Measurements from ENCODE around the gene SCAANT1. TPM values are rescaled to one million over a fixed set of nuclear protein-coding genes. Genes with fewer than 3 reads are reported as not detected.
A peak's percentile ranks its signal among the peaks of the same experiment; 100 is the strongest.

Gene SCAANT1
- total and polyA plus RNA-seq, 2 donors (not counting 1 experiment from before 2014, with no cell fraction given): 1.7 TPM; not detected in 1

GRCh38 chr3:63862804-63863149 is 49.4 kb downstream of the SCAANT1 start:
- TF ChIP-seq EZH2 (IDR thresholded peaks at IDR 0.05; ENCODE audit: low read length, missing control alignments) (no peak), CTCF (conservative IDR thresholded peaks at IDR 0.05 in 1 of 2, IDR thresholded peaks at IDR 0.05 in 1 of 2; ENCODE audit: low read depth in 1 of 2, low read length in 2 of 2) (no peak)
- Histone ChIP-seq H3K27ac (ENCODE audit: insufficient read depth, low read length) (peak overlapping the region; percentile 74), H3K79me2 (ENCODE audit: control insufficient read depth, insufficient read depth, low read length) (peaks cover 50% of the 10 kb centered on the region), H3K4me2 (ENCODE audit: extremely low read depth, insufficient read depth, low read length) (peak overlapping the region; percentile 88), H3K27me3 (ENCODE audit: control insufficient read depth, insufficient read depth, low read length) (no peaks in the 10 kb centered on the region), H3K9me3 (ENCODE audit: control insufficient read depth, insufficient read depth, low read depth, low read length) (no peaks in the 10 kb centered on the region), H3K4me1 (ENCODE audit: control insufficient read depth, extremely low read depth, insufficient read depth, low read length) (no peaks in the 10 kb centered on the region), H4K20me1 (ENCODE audit: control insufficient read depth, extremely low read depth, insufficient read depth, low read length) (no peaks in the 10 kb centered on the region), H2AFZ (ENCODE audit: low read length) (peak overlapping the region; percentile 66), H3K4me3 (replicated peaks in 1 of 4; ENCODE audit: control extremely low read depth in 1 of 4, insufficient read depth in 1 of 4, low read depth in 3 of 4, low read length in 4 of 4) (peak overlapping the region; percentile 57 to 94 (median 78)), H3K36me3 (ENCODE audit: control insufficient read depth, insufficient read depth, low read length) (no peaks in the 10 kb centered on the region), H3K9ac (ENCODE audit: insufficient read depth, low read length) (peak overlapping the region; percentile 98)
- DNase-seq (ENCODE audit: low read depth in 2 of 2): no peak

Other genes with a start within 250 kb of the SCAANT1 start
- not detected in 2 replicates for gene C3orf49, start 93.1 kb downstream of the SCAANT1 start, total RNA-seq
- gene C3orf49, start 93.1 kb downstream of the SCAANT1 start, polyA plus RNA-seq: not detected in 2 replicates
- gene THOC7, start 48.6 kb downstream of the SCAANT1 start, total RNA-seq: 35.3 and 42.6 TPM in 2 replicates
- gene THOC7, start 48.6 kb downstream of the SCAANT1 start, polyA plus RNA-seq: 100 and 103 TPM in 2 replicates
- 7.7 and 11.1 TPM in 2 replicates for gene ATXN7, start 48.5 kb downstream of the SCAANT1 start, total RNA-seq
- 6.3 and 10.6 TPM in 2 replicates for gene ATXN7, start 48.5 kb downstream of the SCAANT1 start, polyA plus RNA-seq
- gene PSMD6, start 111.1 kb upstream of the SCAANT1 start, total RNA-seq: 71.7 and 79.1 TPM in 2 replicates
- 89.0 and 108 TPM in 2 replicates for gene PSMD6, start 111.1 kb upstream of the SCAANT1 start, polyA plus RNA-seq

Data from fibroblast of lung (primary cell).